NOMO-1 (cell line): ENCODE results near the gene RALGPS2.
A peak's percentile ranks its signal among the peaks of the same experiment; 100 is the strongest.

Source experiments
- DNase-seq, 2 experiments: peaks; one replicate each; lab custom pipeline; 2025; ENCODE audit not compliant: unreplicated experiment in 2 of 2; lab: John Stamatoyannopoulos, UW

Gene RALGPS2

DNA sequence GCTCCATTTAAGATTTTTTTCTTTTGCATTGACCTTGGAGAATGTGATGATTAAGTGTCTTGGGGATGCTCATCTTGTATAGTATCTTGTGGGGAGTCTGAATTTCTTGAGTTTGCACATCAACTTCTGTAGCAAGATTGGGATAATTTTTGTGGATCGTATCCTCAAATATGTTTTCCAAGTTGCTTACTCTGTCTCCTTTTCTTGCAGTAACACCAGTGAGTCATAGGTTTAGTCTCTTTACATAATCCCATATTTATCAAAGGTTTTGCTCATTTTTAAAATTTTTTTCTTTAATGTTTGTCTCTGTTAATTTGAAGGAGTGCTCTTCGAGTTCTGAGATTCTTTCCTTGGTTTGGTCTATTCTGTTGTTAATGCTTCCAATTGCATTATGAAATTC, 187.6 kb downstream of the RALGPS2 start:
- DNase-seq, result no peak

DNA sequence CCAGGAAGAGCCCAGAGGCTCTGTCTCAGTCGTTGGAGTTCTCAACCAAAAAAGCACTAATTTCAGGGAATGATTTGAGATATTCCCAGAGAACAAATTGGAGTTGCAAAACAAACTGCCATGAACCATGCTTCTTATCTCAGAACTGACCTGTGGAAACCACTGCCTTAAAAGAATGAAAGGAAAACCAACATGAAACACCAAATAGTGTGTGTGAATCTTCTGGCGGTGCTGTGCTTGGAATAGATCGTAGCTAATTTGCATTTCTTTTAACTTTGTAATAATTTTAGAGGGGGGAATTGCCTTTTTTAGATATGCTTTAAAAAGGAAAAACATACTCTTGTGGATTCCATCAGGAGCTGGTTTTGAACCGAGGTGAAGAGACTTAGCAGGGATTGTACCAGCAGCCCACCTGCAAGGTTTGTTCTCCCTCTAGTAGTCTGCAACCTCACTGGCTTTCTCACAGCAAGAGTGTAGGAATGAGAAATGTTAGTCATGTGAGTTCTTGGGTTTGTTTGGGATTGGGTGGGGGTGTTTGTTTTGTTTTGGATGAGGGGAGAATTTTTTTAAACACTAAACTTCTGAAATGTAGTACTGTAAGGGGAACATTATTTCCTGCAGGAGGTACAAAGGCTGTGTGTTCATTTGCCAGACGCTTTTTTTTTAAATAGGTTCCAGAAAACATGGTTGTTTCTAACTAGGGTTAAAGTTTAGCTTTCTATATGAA, 191.6 kb downstream of the RALGPS2 start:
- no peak for DNase-seq

DNA sequence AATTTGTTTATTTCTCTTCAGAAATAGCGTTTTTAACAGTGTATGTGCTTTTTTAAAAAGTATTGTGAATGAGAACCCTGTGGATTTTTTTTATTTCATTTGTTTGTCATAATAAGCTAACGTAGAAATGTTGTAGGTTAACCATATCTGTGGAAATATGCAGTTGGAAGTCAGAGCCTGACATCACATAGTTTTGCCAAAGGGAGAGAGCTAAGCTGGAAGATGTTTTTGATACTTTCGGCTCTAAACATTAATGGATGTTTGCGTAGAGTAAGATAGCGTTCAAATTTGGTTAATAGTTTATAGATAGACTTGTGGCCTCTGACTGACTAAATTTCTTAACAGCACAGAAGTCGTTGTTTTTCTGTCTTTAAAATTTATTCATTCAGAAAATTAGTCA, 193.3 kb downstream of the RALGPS2 start:
- DNase-seq, result no peak

DNA sequence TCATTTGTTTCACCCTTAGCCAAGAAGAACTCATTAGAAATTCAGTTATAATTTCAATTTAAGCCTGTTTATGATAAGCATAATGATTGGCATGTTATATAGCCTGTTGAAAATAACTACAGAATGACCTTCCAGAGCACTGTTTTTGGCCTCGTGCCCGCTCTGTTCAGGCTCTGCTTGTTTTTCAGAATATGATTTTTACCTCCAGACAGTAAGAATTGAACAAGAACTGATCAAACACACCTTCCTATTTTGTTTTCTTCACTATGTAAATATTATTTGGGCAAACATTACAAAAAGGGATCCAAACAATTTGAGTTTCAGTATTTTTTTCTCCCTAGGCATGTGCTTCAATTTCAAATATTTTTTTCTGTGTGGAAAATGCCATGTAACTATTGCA, 193.9 kb downstream of the RALGPS2 start:
- no peak for DNase-seq

DNA sequence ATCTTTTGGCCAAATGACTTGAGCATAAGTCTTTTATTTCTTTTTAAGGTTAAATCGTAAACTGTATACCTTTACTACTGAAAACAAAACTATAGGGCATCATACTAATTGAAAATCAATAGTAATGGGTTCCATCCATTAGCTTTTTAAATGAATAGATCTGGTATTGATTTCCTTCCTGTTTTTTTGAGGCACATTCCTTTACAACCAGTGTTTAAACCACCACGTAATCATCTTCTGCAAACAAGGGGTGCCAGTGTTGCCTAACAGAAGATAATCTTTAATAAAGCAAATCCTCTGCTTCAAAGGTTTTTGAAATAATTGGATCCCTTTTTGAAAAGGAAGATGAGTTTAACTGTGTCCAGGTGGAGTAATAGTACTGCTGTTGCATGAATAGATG, 194.5 kb downstream of the RALGPS2 start:
- no peak for DNase-seq

DNA sequence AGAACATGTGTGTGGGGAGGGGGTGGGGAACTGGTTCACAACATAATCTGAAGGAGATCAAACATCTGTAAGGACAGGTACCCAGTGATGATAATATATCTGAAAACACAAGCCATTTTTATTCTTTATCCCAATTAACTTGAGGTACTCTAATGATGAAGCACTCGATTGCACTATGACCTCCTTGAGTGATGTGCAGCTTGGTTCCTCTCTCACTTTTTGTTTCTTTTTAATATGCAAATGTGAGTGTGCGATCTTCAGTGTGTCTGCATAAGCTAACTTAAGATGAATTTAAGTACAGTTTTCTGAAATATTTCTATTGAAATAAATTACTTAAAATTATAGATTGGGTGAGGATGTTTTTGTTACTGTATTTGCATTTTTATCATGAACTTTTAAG, 196.5 kb downstream of the RALGPS2 start:
- DNase-seq, result no peak

DNA sequence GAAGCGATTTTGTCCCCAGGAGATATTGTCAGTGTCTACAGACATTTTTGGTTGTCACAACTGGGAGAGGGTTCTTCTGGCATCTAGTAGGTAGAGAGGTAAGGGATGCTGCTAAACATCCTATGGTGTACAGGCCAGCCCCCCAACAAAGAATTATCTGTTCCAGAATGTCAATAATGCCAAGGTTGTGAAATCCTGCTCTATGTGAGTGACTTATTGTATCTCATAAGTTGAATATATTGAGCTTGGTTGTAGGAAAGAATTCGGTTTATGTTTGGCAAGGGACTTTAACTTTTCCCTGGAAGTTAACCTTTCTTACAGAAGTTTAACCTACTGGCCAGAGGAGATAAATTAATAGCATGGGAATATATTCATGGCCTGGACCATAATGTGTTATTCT, 198.5 kb downstream of the RALGPS2 start:
- no peak for DNase-seq

DNA sequence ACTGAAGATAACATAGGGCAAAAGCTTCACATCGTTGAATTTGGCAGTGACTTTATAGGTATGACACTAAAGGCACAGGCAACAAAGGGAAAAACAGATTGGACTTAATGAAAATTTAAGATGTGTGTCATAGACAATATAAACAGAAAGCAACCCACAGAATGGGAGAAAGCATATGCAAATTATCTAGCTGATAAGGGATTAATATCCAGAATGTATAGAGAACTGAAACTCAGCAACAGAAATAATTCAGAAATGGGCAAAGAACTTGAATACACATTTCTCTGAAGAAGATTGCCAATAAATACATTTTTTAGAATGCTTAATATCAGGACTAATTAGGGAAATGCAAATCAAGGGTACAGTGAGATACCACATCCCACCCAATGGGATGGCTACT, 201.0 kb downstream of the RALGPS2 start:
- no peak for DNase-seq

DNA sequence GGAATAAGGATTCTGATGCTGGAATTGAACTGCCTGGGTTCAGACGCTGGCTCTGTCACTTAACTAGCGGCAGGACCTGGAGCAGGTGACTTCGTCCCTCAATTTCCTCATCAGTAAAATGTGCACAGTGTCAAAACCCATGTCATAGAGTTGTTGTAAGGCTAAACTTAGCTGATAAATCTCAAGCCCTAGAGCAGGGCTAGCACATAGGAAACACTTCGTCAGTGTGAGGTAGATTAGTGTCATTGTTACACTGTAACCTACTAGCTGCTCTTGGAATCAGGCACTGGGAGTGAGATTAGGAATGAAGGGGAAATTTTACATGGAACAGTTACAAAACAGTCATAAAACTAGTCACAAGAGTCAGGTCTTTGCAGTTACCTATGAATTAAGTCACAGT, 202.0 kb downstream of the RALGPS2 start:
- no peak for DNase-seq

DNA sequence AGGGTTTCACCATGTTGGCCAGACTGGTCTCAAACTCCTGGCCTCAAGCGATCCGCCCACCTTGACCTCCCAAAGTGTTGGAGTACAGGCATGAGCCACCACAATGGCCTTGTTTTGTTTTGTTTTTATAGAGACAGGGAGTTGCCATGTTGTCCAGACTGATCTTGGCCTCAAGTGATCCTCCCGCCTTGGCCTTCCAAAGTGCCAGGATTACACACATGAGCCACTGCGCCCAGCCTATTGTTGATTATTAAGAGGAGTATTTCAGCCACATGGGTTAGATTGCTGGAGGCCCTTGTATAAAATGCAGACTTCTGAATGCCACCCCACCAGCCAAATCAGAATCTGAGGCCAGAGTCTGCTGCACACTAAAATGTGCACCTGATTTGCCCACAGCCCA, 203.0 kb downstream of the RALGPS2 start:
- no peak for DNase-seq

DNA sequence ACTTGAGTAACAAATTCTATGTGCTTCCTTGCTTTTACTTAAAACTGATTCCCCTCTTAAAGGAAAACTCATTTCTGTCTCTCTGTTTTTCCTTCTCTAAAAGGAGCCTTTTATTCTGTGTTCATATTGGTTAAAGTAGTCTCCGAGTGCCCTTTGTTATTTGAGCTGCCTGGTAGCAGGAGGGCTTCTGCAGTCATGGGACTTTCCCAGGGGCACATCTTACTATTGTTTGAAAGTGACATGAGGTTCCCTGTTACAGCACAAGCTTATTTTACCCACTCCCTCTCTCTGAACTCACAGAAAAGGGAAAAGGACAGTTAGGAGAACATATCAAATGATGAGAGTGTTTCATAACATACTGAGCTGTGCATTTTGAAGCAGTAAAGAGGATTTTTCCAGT, 203.9 kb downstream of the RALGPS2 start:
- no peak for DNase-seq

DNA sequence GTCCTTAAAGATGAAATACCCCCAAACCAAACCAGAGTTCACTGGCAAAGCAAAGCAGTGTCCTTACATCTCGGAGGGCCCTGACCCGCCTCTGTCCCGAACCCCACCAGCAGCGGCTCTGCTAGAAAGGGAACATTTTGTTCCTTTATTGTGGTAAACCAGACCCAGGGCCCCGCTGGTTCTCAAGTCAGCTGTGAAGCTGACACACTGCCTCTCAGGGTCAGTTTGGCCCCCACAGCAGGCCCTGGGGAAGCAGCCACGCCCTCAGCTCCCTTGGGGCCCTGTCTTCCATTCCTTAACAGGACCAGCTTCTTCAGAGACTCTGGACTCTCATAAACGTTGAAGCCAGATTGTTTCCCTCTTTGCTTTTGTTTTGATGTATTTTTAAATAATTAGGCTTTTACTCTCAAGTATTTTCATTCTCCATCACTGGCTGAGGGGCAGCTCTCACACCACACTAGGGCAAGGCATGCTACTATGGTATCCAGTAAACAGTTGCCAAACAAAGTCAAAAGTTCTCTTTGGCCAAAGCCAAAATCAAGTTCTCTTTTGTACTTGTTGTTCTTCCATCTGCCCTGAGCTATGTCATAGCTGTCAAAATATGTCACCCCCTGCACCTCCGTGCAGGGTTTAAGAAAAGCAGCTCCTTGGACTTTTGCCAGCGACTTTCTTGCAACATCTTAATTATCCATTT, 207.0 kb downstream of the RALGPS2 start:
- peak; percentile 44 to 75 for DNase-seq

DNA sequence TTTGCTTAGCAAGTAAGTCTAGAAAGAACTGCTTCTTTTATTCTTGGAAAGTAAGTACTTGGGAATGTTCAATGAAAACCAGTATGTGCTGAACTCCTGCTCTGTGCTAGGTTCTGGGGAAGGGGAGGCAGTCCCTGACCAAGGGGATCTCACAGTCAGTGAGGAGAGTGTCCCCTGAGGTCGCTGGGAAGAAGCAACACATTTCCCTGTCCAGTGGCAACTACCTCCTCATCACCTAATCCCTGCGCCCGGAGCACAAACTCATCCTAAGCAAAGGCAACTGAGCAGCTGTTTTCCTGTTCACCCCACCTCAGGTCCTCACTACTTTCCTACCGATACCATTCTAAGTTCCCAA, 207.5 kb downstream of the RALGPS2 start:
- DNase-seq, result no peak

DNA sequence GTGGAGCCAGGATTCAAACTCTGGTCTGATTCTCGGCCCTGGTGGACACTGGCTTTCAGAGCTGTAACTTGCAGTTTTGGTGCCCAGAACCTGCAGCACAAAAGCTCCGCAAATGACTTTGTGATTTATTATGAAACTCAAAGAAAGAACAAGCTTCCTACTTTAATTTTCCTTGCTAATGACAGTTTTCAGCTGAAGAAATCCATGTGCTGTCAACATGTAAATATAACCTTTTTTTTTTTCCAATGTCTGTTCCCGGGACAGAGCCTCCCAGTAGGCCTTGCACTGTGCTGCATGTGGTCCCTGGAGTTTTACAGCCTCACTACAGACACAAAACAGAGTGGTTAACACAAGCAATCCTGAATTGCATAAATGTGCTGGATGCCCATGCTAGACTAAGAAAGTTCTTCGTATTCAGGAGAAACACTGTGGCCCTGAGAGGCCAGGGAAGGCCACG, 208.1 kb downstream of the RALGPS2 start:
- DNase-seq, result no peak

DNA sequence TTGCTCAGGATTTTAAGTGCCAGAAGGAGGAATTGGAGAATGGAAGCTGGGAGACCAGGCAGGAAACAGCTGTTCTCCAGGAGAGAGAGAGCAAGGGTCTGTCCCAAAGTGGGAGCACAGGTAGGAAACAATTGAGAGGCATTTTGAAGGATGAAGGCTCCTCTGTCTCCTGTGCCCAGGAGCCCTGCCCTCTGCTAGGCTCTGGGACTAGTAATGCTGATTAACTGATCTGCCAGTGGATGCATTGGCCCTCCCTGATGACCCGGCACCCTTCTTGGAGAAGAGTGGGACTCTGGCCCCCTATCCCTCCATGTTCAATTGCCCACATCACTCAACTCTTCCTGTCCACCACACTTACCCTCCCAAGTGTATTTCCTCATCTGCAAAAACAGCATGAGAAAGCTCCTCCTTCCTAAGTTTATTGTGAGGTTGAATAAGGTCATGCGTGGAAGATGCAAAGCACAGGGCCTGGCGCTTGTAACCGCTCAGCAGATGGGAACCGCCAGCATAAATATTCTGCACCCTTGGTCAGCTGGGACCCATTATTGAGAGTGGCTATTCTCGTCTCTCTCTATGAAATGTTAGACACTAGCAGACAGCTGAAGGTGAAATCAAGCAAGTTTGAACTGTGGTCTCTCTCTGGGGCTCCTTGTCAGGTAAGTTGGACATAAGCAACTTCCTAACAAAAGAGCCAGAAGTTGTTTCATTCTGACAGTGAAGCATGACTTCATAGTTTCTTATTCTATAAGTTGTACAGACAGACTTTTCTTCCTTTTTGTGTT, 208.9 kb downstream of the RALGPS2 start:
- DNase-seq, result peak; percentile 49 to 63

DNA sequence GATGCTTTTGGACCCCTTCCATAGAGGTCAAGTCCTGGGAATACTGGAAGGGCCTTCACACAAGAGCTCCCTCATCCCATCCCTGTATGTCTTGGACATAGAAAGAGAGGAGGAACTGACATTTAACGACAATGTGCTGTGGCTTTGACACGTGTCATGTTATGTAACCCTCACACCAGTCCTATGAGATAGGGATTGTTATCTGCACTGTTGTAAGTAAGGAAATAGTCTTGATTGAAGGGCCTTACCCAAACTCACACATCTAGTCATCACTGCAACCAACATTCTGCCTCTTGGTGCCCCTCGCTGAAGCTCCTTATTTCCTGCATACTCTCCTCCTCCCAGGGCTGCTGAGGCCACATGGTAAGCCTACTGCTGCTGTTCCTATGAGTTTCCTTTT, 209.5 kb downstream of the RALGPS2 start:
- peak; percentile 88 to 96 for DNase-seq

DNA sequence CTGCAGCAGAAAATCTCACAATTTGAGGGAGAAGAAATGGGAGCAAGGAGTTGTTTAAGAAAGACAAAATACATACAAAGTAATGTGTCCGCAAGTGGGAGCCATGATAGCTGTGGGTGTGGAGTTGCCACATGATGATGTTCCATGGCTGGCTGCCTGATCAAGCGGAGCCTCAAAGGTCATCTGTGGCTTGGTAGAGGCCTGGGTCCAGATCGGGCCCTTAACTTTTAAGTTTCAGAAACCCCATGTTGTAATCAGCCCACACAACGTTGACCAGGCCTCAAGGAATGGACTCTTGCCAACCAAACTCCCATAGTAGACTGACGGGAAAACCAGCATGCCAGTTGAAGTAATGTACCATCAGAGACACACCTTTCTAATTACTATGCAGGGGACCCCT, 210.6 kb downstream of the RALGPS2 start:
- DNase-seq, result no peak

DNA sequence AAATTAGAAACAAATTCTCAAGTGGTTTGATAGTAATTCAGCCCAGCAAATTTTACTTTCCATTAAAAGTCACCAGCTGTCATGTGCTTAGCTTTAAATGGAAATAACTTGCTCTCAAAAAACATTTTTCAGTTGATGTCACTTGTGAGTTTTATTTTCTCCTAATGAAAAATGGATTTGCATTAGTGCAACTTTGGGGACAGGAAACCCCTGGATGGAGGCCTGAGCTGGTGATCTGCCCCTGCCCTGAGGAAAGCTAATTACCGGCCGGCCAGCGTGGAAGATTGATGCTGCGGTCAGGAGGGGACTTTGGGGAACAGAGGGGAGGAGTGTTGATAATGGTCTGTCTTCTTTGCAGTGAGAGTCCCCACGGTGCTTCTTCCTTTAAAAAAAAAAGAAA, 212.7 kb downstream of the RALGPS2 start:
- DNase-seq, result peak in 1 of 2 experiments; percentile 6

DNA sequence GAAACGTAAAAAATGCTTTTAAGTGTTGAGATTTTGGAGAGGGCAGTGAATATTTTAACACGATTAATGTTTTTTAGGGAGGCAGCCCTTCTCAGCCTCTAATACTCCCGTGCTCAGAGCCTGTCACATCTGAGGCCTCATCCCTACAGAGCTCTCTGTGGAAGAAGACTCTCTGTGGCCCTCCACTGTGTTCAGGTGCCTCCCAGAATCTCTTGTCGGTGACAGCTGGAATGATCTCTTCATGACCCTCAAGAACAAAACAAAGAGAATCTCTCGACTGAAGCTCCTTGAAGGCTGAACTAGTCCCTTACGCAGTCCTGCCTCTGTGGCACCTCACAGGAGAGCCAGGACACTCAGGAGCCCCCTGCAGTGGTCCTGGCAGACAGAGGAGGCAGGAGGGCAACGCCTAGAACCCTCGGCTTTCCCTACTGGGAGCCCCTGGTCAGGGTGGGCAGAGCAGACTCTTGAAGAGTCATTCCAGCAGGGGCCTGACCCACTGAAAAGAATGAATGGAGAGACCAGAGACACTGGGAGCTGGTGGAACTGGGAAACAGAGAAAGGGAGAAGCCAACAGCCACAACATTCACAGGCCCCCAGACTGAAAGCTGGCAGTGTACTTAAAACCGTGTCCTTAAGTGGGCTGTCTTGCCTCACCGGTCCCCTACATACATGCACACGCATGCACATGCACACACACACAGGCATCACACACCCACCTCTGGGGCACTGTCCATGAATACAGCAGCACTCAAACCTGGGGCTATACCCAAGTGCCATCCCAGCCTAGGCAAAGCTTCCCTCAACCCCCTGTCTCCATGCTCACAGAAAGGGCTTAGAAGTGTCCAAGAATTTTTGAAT, 213.3 kb downstream of the RALGPS2 start:
- no peak for DNase-seq

DNA sequence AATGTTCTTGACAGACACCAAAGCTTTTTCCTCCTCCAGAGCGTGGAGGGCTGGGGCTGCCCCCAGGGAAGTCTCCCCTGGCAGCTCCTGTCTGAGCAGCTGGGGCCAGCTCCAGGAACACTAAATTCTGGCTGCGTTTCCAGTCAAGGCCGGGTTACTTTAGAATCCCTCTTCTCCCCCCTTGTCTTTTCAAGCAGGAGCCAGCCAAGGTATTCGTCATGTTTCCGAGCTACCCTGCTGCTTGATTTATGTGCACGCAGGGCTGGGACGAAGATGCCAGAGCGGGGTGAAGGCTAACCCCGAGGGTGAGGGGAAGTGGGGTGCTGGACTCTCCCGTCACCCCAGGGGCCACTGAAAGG, 213.9 kb downstream of the RALGPS2 start:
- no peak for DNase-seq
